Mesenchymal stem cell (in vitro differentiated cells and primary cell): Measurements from ENCODE around the gene WBP2.

Source experiments
- DNase-seq: peaks from one replicate; pipeline ENCODE4 v3.0.0-alpha.2; 2013
- H2AFZ ChIP-seq: one replicate; pipeline ENCODE4 v1.6.1; 2013; ENCODE audit warnings: low read depth, mild to moderate bottlenecking, control low read depth, inconsistent platforms, low read length, moderate library complexity
- H2AK5ac ChIP-seq: 2 replicates; pipeline ENCODE4 v1.6.1; 2013; ENCODE audit warnings: low read length, moderate library complexity, mild to moderate bottlenecking, inconsistent platforms; ENCODE audit not compliant: severe bottlenecking
- H2BK120ac ChIP-seq: one replicate; pipeline ENCODE4 v1.6.1; 2013; ENCODE audit warnings: low read depth, mild to moderate bottlenecking, inconsistent platforms, low read length, moderate library complexity
- H2BK12ac ChIP-seq, 2 experiments: one replicate each; pipeline ENCODE4 v1.6.1; 2013; ENCODE audit warnings: inconsistent platforms in 2 of 2, low read length in 2 of 2, mild to moderate bottlenecking in 2 of 2, moderate library complexity in 2 of 2, control low read depth in 1 of 2
- H2BK15ac ChIP-seq: one replicate; pipeline ENCODE4 v1.6.1; 2013; ENCODE audit warnings: mild to moderate bottlenecking, low read depth, inconsistent platforms; ENCODE audit not compliant: poor library complexity, severe bottlenecking
- H2BK5ac ChIP-seq: 2 replicates; pipeline ENCODE4 v1.6.1; 2013; ENCODE audit warnings: low read depth, mild to moderate bottlenecking, low read length, control low read depth, inconsistent platforms; ENCODE audit not compliant: poor library complexity, severe bottlenecking
- H3K14ac ChIP-seq, 2 experiments: one replicate each; pipeline ENCODE4 v1.6.1; 2013; ENCODE audit warnings: inconsistent platforms in 2 of 2, low read length in 2 of 2, control low read depth in 1 of 2, mild to moderate bottlenecking in 1 of 2, moderate library complexity in 1 of 2
- H3K18ac ChIP-seq, 2 experiments: one replicate each; pipeline ENCODE4 v1.6.1; 2013; ENCODE audit warnings: inconsistent platforms in 2 of 2, low read length in 2 of 2, control low read depth in 1 of 2, low read depth in 1 of 2, mild to moderate bottlenecking in 1 of 2
- H3K23ac ChIP-seq, 2 experiments: one replicate each; pipeline ENCODE4 v1.6.1; 2013; ENCODE audit warnings: inconsistent platforms in 2 of 2, low read length in 2 of 2, mild to moderate bottlenecking in 2 of 2, moderate library complexity in 2 of 2, control low read depth in 1 of 2
- H3K27ac ChIP-seq: 2 replicates; pipeline ENCODE4 v1.5.1; 2013; ENCODE audit warnings: mild to moderate bottlenecking, moderate library complexity, low read length, control low read depth, inconsistent platforms; ENCODE audit not compliant: poor library complexity, severe bottlenecking
- H3K27me3 ChIP-seq, 2 experiments: 2 replicates each; pipeline versions ENCODE4 v1.6.1 to v1.7.0; 2013; ENCODE audit warnings: low read length in 2 of 2, mild to moderate bottlenecking in 2 of 2, moderate library complexity in 2 of 2, control low read depth in 1 of 2, inconsistent platforms in 1 of 2; ENCODE audit not compliant: control insufficient read depth in 1 of 2, insufficient read depth in 1 of 2
- H3K36me3 ChIP-seq, 2 experiments: 2 replicates each; pipeline versions ENCODE4 v1.6.1 to v1.7.0; 2013; ENCODE audit warnings: low read length in 2 of 2, control low read depth in 1 of 2, inconsistent platforms in 1 of 2, low read depth in 1 of 2, mild to moderate bottlenecking in 1 of 2; ENCODE audit not compliant: insufficient read depth in 2 of 2, control insufficient read depth in 1 of 2
- H3K4ac ChIP-seq, 2 experiments: one replicate each; pipeline ENCODE4 v1.6.1; 2013; ENCODE audit warnings: inconsistent platforms in 2 of 2, low read length in 2 of 2, mild to moderate bottlenecking in 2 of 2, moderate library complexity in 2 of 2, control low read depth in 1 of 2, low read depth in 1 of 2
- H3K4me1 ChIP-seq: 2 replicates; pipeline ENCODE4 v1.6.1; 2013; ENCODE audit warnings: low read depth, low read length, control low read depth; ENCODE audit not compliant: control insufficient read depth, insufficient read depth
- H3K4me2 ChIP-seq: 2 replicates; pipeline ENCODE4 v1.6.1; 2013; ENCODE audit warnings: low read length, mild to moderate bottlenecking, inconsistent platforms; ENCODE audit not compliant: poor library complexity, severe bottlenecking
- H3K4me3 ChIP-seq, 2 experiments: 2 replicates each; pipeline versions ENCODE4 v1.5.1 to v1.7.0; 2013; ENCODE audit warnings: low read length in 2 of 2, mild to moderate bottlenecking in 2 of 2, control low read depth in 1 of 2, low read depth in 1 of 2; ENCODE audit not compliant: insufficient read depth in 1 of 2
- H3K79me1 ChIP-seq: replicated peaks from 2 replicates; pipeline ENCODE4 v1.6.1; 2013; ENCODE audit warnings: mild to moderate bottlenecking, control low read depth, low read length, inconsistent platforms; ENCODE audit not compliant: poor library complexity, severe bottlenecking
- H3K9ac ChIP-seq: 2 replicates; pipeline ENCODE4 v1.7.0; 2013; ENCODE audit warnings: mild to moderate bottlenecking, low read length, moderate library complexity
- H3K9me3 ChIP-seq: 2 replicates; pipeline ENCODE4 v1.7.0; 2013; ENCODE audit warnings: mild to moderate bottlenecking, low read length; ENCODE audit not compliant: control insufficient read depth
- H4K8ac ChIP-seq: one replicate; pipeline ENCODE4 v1.6.1; 2013; ENCODE audit warnings: inconsistent platforms, mild to moderate bottlenecking, low read length, moderate library complexity
- H4K91ac ChIP-seq: one replicate; pipeline ENCODE4 v1.6.1; 2013; ENCODE audit warnings: mild to moderate bottlenecking, low read length, inconsistent platforms
- WGBS: methylation state at CpG from one replicate; pipeline ENCODE4 v1.1.7; 2013; ENCODE audit warnings: mixed read lengths; 5-methylcytosine and 5-hydroxymethylcytosine counted together

The WBP2 gene

GRCh38 chr17:75829747-75830146 lies 25.4 kb downstream of the WBP2 start:
- no peak overlapping the region for H3K14ac ChIP-seq
- H3K36me3 ChIP-seq = peaks cover 7 to 37% of the 10 kb centered on the region in 2 experiments
- H3K27me3 ChIP-seq = no peaks in the 10 kb centered on the region
- no peaks in the 10 kb centered on the region for H3K9me3 ChIP-seq
- no peak overlapping the region for H3K4me3 ChIP-seq
- H3K4me1 ChIP-seq = peaks cover 29% of the 10 kb centered on the region
- DNase-seq = no peak
- H2BK15ac ChIP-seq = no peak overlapping the region
- WGBS = 88% methylated on average over 6 of the region's 7 CpGs
- H3K79me1 ChIP-seq = no peaks in the 10 kb centered on the region
- H3K23ac ChIP-seq = no peak overlapping the region
- H4K8ac ChIP-seq = no peak overlapping the region
- no peak overlapping the region for H3K18ac ChIP-seq
- no peak overlapping the region for H2BK5ac ChIP-seq
- no peak overlapping the region for H2AFZ ChIP-seq
- H3K4me2 ChIP-seq = no peak overlapping the region
- no peak overlapping the region for H2AK5ac ChIP-seq
- no peak overlapping the region for H2BK120ac ChIP-seq
- no peak overlapping the region for H3K27ac ChIP-seq
- H4K91ac ChIP-seq = no peak overlapping the region
- H3K4ac ChIP-seq = no peak overlapping the region
- no peak overlapping the region for H2BK12ac ChIP-seq
- no peak overlapping the region for H3K9ac ChIP-seq

- H3K14ac ChIP-seq = no peak overlapping the region
- no peak for DNase-seq
Measured at GRCh38 chr17:75828741-75829140, 26.4 kb downstream of the WBP2 start.

GRCh38 chr17:75828076-75828400 lies 27.1 kb downstream of the WBP2 start:
- no peak overlapping the region for H2AK5ac ChIP-seq
- H2BK5ac ChIP-seq = no peak overlapping the region
- peak overlapping the region; percentile 67 for H3K9ac ChIP-seq
- H3K23ac ChIP-seq = no peak overlapping the region
- no peaks in the 10 kb centered on the region for H3K9me3 ChIP-seq
- peak overlapping the region; percentile 21 to 58 for H3K18ac ChIP-seq
- no peak overlapping the region for H2BK12ac ChIP-seq
- H3K79me1 ChIP-seq = peaks cover 5% of the 10 kb centered on the region
- no peak for DNase-seq
- H2BK15ac ChIP-seq = no peak overlapping the region
- H3K14ac ChIP-seq = no peak overlapping the region
- no peak overlapping the region for H2BK120ac ChIP-seq
- H3K27ac ChIP-seq = no peak overlapping the region
- H3K4me2 ChIP-seq = peak overlapping the region; percentile 57
- WGBS = 62% methylated on average over 10 of the region's 11 CpGs
- peak overlapping the region in 1 of 2 experiments; percentile 61 for H3K4me3 ChIP-seq
- no peak overlapping the region for H2AFZ ChIP-seq
- peak overlapping the region; percentile 78 for H4K8ac ChIP-seq
- H3K36me3 ChIP-seq = peaks cover 23 to 44% of the 10 kb centered on the region in 2 experiments
- peak overlapping the region in 1 of 2 experiments; percentile 73 for H3K4ac ChIP-seq
- no peaks in the 10 kb centered on the region for H3K27me3 ChIP-seq
- H3K4me1 ChIP-seq = peaks cover 27% of the 10 kb centered on the region
- peak overlapping the region; percentile 45 for H4K91ac ChIP-seq

More at GRCh38 chr17:75828741-75829140, 26.4 kb downstream of the WBP2 start:
- Histone ChIP-seq H2BK12ac (no peak overlapping the region), H3K4me3 (no peak overlapping the region), H3K9ac (no peak overlapping the region), H3K79me1 (peaks cover 2% of the 10 kb centered on the region), H4K91ac (no peak overlapping the region), H3K18ac (peak overlapping the region in 1 of 2 experiments; percentile 28), H3K4me1 (peaks cover 27% of the 10 kb centered on the region), H3K23ac (no peak overlapping the region), H3K27ac (no peak overlapping the region), H2AFZ (no peak overlapping the region), H2BK5ac (no peak overlapping the region), H3K4me2 (no peak overlapping the region), H3K36me3 (peaks cover 16 to 37% of the 10 kb centered on the region in 2 experiments), H3K9me3 (no peaks in the 10 kb centered on the region), H3K4ac (no peak overlapping the region), H3K27me3 (no peaks in the 10 kb centered on the region), H2AK5ac (no peak overlapping the region), H2BK15ac (no peak overlapping the region), H2BK120ac (no peak overlapping the region), H4K8ac (peak overlapping the region; percentile 21)
- 95% methylated on average over 19 of the region's 19 CpGs for WGBS

- peak overlapping the region; percentile 57 for H3K4me2 ChIP-seq
- peak overlapping the region in 1 of 2 experiments; percentile 73 for H3K4ac ChIP-seq
- H3K27me3 ChIP-seq = no peaks in the 10 kb centered on the region
- no peak overlapping the region for H3K14ac ChIP-seq
- H2BK12ac ChIP-seq = no peak overlapping the region
- 54% methylated on average over 19 of the region's 21 CpGs for WGBS
- no peak overlapping the region for H2AFZ ChIP-seq
- peak; percentile 72 for DNase-seq
- H3K4me1 ChIP-seq = peaks cover 25% of the 10 kb centered on the region
- no peak overlapping the region for H2BK5ac ChIP-seq
- peak overlapping the region; percentile 21 to 80 for H3K18ac ChIP-seq
- H3K36me3 ChIP-seq = peaks cover 29 to 49% of the 10 kb centered on the region in 2 experiments
- peak overlapping the region; percentile 30 for H2BK15ac ChIP-seq
- peak overlapping the region; percentile 67 for H3K9ac ChIP-seq
- H3K23ac ChIP-seq = no peak overlapping the region
- H3K79me1 ChIP-seq = peaks cover 5% of the 10 kb centered on the region
- H2BK120ac ChIP-seq = peak overlapping the region; percentile 34
- H3K27ac ChIP-seq = no peak overlapping the region
- peak overlapping the region; percentile 78 for H4K8ac ChIP-seq
- H2AK5ac ChIP-seq = peak overlapping the region; percentile 21
- H3K4me3 ChIP-seq = peak overlapping the region; percentile 14 to 61
- H3K9me3 ChIP-seq = no peaks in the 10 kb centered on the region
- H4K91ac ChIP-seq = peak overlapping the region; percentile 88
Measured at GRCh38 chr17:75827308-75828075, 27.6 kb downstream of the WBP2 start.
